DOHH2 (cell line): ENCODE measurements around the gene MYBPH.

Source experiments
- H3F3A ChIP-seq: fragments of 200-600 bp; sonication (generic), shearing (Covaris generic); 2 replicates; pipeline ENCODE4 v1.6.0; 2016; ENCODE audit warnings: antibody characterized with exemption, mild to moderate bottlenecking; ENCODE audit not compliant: control insufficient read depth, insufficient read depth
- H3K27ac ChIP-seq: fragments of 200-600 bp; sonication (generic); 2 replicates; pipeline ENCODE4 v1.5.1; 2014; ENCODE audit warnings: low read depth, mild to moderate bottlenecking, low read length, moderate library complexity
- H3K27me3 ChIP-seq: fragments of 200-600 bp; sonication (generic); 2 replicates; pipeline ENCODE4 v1.6.1; 2014; ENCODE audit warnings: mild to moderate bottlenecking, low read length, mixed read lengths; ENCODE audit not compliant: control insufficient read depth
- H3K36me3 ChIP-seq: fragments of 200-600 bp; sonication (generic); 2 replicates; pipeline ENCODE4 v1.6.1; 2014; ENCODE audit warnings: mild to moderate bottlenecking, low read length, moderate library complexity, mixed read lengths; ENCODE audit not compliant: control insufficient read depth
- H3K4me1 ChIP-seq: fragments of 200-600 bp; sonication (generic); 2 replicates; pipeline ENCODE4 v1.6.1; 2014; ENCODE audit warnings: mild to moderate bottlenecking, low read length, mixed read lengths; ENCODE audit not compliant: control insufficient read depth
- H3K4me2 ChIP-seq: fragments of 200-600 bp; sonication (generic); 2 replicates; pipeline ENCODE4 v1.6.0; 2014; ENCODE audit warnings: mild to moderate bottlenecking, low read length, moderate library complexity
- H3K4me3 ChIP-seq: fragments of 200-600 bp; sonication (generic); 2 replicates; pipeline ENCODE4 v1.5.1; 2014; ENCODE audit warnings: mild to moderate bottlenecking, low read length, mixed read lengths
- H3K79me2 ChIP-seq: fragments of 200-600 bp; sonication (generic); 2 replicates; pipeline ENCODE4 v1.6.1; 2014; ENCODE audit warnings: mild to moderate bottlenecking, low read length, mixed read lengths; ENCODE audit not compliant: control insufficient read depth
- H3K9me2 ChIP-seq: fragments of 200-600 bp; sonication (generic); replicated peaks from 2 replicates; pipeline ENCODE4 v1.6.1; 2014; ENCODE audit warnings: mild to moderate bottlenecking, low read length, mixed read lengths; ENCODE audit not compliant: control insufficient read depth
- H3K9me3 ChIP-seq: fragments of 200-600 bp; sonication (generic); 2 replicates; pipeline ENCODE4 v1.6.1; 2014; ENCODE audit warnings: antibody characterized with exemption, low read length, mixed read lengths; ENCODE audit not compliant: control insufficient read depth, insufficient read depth
- H4K20me1 ChIP-seq: fragments of 200-600 bp; sonication (generic); 2 replicates; pipeline ENCODE4 v1.6.0; 2014; ENCODE audit warnings: low read depth, mild to moderate bottlenecking, antibody characterized with exemption, low read length, moderate library complexity; ENCODE audit not compliant: control insufficient read depth, insufficient read depth
- CTCF ChIP-seq: fragments of 200-600 bp; sonication (generic); IDR thresholded peaks from one replicate; pipeline ENCODE4 v1.5.1; 2014; ENCODE audit warnings: antibody characterized with exemption, mild to moderate bottlenecking, low read depth, low read length; ENCODE audit not compliant: poor library complexity, severe bottlenecking
- EZH2phosphoT487 ChIP-seq: fragments of 200-600 bp; sonication (generic); IDR thresholded peaks from 2 replicates; pipeline ENCODE4 v1.6.1; 2017; ENCODE audit warnings: borderline replicate concordance, mild to moderate bottlenecking, antibody characterized with exemption, low read length, moderate library complexity, mixed read lengths

MYBPH gene

DNA sequence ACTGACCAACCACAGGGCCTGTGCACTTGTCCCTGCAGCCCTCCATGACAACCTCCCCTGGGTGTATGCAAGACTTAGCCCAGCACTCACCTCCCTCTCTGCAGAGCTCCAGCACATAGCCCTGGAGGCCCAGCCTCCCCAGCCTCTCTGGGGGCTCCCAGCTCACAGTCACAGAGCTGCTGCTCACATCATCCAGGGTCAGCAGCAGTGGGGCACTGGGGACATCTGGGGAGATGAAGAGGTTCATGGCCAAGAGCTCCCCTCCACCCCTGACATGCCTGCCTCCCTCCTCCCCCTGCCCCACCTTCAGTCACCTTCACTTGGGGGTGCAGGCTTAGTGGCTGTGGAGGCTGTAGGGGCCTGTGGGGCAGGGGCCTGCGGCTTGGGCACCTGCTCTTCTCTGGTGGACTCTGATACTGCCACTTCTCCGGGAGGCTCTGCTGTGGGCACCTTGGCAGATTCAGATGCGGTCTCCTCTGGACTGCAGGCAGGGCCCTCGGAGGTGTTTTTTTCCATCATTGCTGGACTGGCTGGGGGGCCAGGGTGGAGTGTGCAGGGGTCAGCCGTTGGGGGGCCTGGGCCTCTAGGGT is at the start of gene MYBPH:
Gene MYBPH, minus strand, starts transcription at position 590 of the 590 bp plus-strand sequence. Its CDS starts 71 bp downstream, at position 519.
- Histone ChIP-seq H4K20me1 (no peaks in the 10 kb centered on the region), H3K4me3 (no peak within 1 kb of the TSS), H3K4me1 (peaks cover 16% of the 10 kb centered on the region), H3K9me2 (no peaks in the 10 kb centered on the region), H3K27me3 (peaks cover 3% of the 10 kb centered on the region; the same call in 1 of the 2 replicates), H3K9me3 (no peaks in the 10 kb centered on the region), H3F3A (no peaks in the 10 kb centered on the region), H3K27ac (no peak within 1 kb of the TSS), H3K36me3 (no peaks in the 10 kb centered on the region), H3K4me2 (no peak within 1 kb of the TSS; the same call in 1 of the 2 replicates), H3K79me2 (no peaks in the 10 kb centered on the region)
- no peak for TF ChIP-seq EZH2phosphoT487
- TF ChIP-seq CTCF: no peak

DNA sequence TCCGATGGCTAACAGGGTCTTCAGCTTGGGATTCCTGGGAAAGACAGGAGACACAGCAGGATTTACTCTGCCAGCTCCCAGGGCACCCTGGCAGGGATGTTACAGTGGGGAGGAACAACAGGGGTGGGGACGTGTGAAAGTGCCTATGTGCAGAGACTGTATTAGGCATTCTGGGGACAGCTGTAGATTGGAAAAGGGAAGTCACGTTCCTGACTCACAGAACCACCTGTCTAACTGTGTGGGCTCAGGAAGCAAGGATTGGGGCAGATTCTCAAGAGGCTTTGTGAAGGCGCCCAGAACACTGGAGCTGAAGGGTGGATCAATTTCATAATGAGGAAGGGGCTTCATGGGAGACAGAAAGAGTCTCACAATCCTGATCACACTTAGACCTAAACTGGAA is 49.4 kb upstream of the MYBPH start:
- Histone ChIP-seq H3K9me3 (no peaks in the 10 kb centered on the region), H4K20me1 (no peaks in the 10 kb centered on the region), H3K36me3 (no peaks in the 10 kb centered on the region), H3K4me3 (no peak overlapping the region), H3F3A (no peaks in the 10 kb centered on the region), H3K79me2 (no peaks in the 10 kb centered on the region), H3K4me2 (no peak overlapping the region), H3K9me2 (no peaks in the 10 kb centered on the region), H3K27me3 (peaks cover 21% of the 10 kb centered on the region), H3K27ac (no peak overlapping the region), H3K4me1 (no peaks in the 10 kb centered on the region)
- TF ChIP-seq CTCF (no peak), EZH2phosphoT487 (no peak)

DNA sequence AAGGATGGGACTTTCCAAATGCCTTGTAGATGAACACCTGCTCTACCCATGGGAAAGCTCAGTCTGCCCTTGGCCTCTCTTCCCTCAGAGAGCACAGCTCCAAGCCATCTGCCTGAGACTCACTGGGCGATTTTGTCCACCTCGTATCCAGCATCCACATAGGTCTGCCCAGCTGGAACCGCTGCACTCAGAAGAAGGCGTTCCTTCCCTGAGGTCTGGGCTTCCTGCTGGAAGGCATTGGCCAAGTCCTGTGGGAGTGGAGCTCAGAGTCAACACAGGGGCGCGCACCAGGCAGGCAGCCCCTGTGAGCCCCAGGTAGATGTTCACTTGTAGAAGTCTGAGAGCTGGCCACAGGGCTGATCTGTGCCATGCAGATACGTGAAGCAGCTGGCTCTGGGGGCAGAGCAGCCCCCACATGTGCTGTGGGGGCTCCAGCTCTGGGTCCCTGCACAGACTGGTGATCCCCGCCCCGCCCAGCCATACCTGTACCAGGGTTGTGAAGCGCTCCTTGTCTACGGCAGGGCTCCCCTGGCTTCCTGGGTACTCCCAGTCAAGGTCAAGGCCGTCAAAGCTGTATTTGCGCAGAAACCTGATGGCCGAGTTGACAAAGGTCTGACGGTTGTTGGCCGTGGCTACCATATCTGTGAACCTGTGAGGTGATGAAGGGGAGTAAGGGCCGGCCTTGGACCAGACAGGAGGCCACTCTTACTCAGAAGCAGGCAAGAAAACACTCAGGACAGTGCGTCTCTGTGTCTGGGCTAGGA is 47.6 kb upstream of the MYBPH start:
- no peaks in the 10 kb centered on the region for H3K9me3 ChIP-seq
- no peaks in the 10 kb centered on the region for H3F3A ChIP-seq
- H3K4me3 ChIP-seq: no peak overlapping the region
- H3K27ac ChIP-seq: no peak overlapping the region
- peaks cover 25% of the 10 kb centered on the region for H3K27me3 ChIP-seq
- no peaks in the 10 kb centered on the region for H3K36me3 ChIP-seq
- TF ChIP-seq CTCF: no peak
- TF ChIP-seq EZH2phosphoT487: no peak
- H3K4me1 ChIP-seq: no peaks in the 10 kb centered on the region
- no peak overlapping the region for H3K4me2 ChIP-seq
- no peaks in the 10 kb centered on the region for H4K20me1 ChIP-seq
- no peaks in the 10 kb centered on the region for H3K9me2 ChIP-seq
- no peaks in the 10 kb centered on the region for H3K79me2 ChIP-seq
